WERI-Rb-1 (cell line): ENCODE measurements around the gene PDE7B.

ENCODE experiments used
- DNase-seq: peaks from one replicate; pipeline ENCODE4 v3.0.0-alpha.2; 2020
- H3K27ac ChIP-seq: fragments of 250-450 bp; sonication (Bioruptor Pico); 2 replicates; pipeline ENCODE4 v1.5.1; 2020; ENCODE audit warnings: mild to moderate bottlenecking, moderate library complexity
- H3K27me3 ChIP-seq: fragments of 250-450 bp; sonication (Bioruptor Pico); 2 replicates; pipeline ENCODE4 v1.5.1; 2021; ENCODE audit warnings: mild to moderate bottlenecking, low read depth, moderate library complexity; ENCODE audit not compliant: insufficient read depth, severe bottlenecking
- H3K36me3 ChIP-seq: fragments of 250-450 bp; sonication (Bioruptor Pico); 2 replicates; pipeline ENCODE4 v1.5.1; 2020; ENCODE audit warnings: mild to moderate bottlenecking, moderate library complexity
- H3K4me3 ChIP-seq: 2 replicates; pipeline ENCODE4 v1.5.1; 2011; ENCODE audit warnings: low read depth, mild to moderate bottlenecking, control low read depth, low read length
- H3K9me3 ChIP-seq: fragments of 250-450 bp; sonication (Bioruptor Pico); 2 replicates; pipeline ENCODE4 v1.5.1; 2021; ENCODE audit warnings: mild to moderate bottlenecking, moderate library complexity; ENCODE audit not compliant: severe bottlenecking
- TF ChIP-seq, protein P1 (sequence below): IDR thresholded peaks from 2 replicates; pipeline ENCODE4 v1.5.1; 2011; ENCODE audit warnings: low read depth, mild to moderate bottlenecking, control low read depth, inconsistent platforms, low read length

Gene PDE7B

DNA sequence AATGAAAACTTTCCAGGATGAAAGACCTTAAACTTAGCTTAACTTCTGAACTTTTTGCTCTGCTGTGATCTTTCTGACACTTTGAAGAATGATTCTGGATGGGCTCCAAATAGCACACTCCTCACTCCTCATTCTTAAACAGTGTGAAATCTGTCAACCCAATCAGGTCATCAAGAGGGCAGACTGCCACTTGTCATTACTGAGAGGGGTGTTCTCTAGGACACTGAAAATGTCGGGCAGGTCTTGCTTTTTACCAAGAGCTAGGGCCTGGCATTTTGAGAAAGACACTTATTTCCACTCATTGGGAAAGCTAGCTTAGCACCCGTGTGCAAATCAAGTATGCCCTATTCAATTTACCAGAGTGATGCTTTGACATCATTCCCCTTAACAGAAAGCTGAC, 276.4 kb downstream of the PDE7B start:
- no peaks in the 10 kb centered on the region for H3K27me3 ChIP-seq
- no peak for DNase-seq
- H3K27ac ChIP-seq, result no peak overlapping the region
- TF ChIP-seq, protein P1, sequence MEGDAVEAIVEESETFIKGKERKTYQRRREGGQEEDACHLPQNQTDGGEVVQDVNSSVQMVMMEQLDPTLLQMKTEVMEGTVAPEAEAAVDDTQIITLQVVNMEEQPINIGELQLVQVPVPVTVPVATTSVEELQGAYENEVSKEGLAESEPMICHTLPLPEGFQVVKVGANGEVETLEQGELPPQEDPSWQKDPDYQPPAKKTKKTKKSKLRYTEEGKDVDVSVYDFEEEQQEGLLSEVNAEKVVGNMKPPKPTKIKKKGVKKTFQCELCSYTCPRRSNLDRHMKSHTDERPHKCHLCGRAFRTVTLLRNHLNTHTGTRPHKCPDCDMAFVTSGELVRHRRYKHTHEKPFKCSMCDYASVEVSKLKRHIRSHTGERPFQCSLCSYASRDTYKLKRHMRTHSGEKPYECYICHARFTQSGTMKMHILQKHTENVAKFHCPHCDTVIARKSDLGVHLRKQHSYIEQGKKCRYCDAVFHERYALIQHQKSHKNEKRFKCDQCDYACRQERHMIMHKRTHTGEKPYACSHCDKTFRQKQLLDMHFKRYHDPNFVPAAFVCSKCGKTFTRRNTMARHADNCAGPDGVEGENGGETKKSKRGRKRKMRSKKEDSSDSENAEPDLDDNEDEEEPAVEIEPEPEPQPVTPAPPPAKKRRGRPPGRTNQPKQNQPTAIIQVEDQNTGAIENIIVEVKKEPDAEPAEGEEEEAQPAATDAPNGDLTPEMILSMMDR, result no peak
- no peak overlapping the region for H3K4me3 ChIP-seq
- no peaks in the 10 kb centered on the region for H3K9me3 ChIP-seq
- H3K36me3 ChIP-seq, result no peaks in the 10 kb centered on the region

DNA sequence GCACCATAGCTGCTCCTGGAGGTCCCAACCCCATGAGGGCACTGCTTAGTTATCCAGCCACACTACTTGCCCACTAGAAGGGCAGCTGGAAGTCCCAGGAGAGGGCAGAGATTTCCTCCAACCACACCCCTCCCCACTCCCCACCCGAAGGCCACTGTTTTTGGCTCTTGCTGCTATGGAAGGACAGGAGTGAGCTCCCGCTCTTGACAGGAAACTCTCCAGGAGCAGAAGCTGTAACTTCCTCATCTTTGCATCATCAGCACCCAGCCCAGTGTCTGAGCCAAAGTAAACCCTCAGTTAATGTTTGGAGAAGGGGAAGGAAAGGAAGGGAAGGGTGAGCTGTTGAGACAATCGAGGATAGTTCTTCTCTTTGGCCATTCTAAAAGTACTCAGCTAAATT, 277.9 kb downstream of the PDE7B start:
- TF ChIP-seq, protein P1, result no peak
- no peak overlapping the region for H3K27ac ChIP-seq

DNA sequence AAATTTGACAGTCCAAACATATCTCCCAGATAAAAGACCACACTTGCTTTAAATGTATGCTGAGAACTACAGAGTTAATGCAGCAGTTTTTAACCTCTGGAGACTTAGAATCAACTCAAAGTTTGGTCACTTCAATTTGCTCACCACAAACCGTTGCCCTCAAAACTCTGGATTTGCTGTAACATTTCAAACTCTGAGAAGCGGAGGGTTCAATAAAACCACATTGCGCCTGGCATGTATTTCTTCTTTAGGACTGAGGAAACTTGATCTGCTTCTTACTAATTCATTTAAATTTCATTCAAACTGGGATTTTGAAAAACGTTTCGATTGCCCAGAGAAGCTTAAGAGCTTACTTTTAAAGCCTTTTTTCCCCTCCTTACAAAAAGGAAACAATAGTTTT, 282.8 kb downstream of the PDE7B start:
- Histone ChIP-seq H3K36me3 (no peaks in the 10 kb centered on the region), H3K4me3 (no peak overlapping the region), H3K27me3 (no peaks in the 10 kb centered on the region), H3K9me3 (no peaks in the 10 kb centered on the region), H3K27ac (no peak overlapping the region)
- DNase-seq, result no peak
- TF ChIP-seq, protein P1, result no peak

More for the DNA sequence above, 277.9 kb downstream of the PDE7B start:
- Histone ChIP-seq H3K27me3 (no peaks in the 10 kb centered on the region), H3K36me3 (no peaks in the 10 kb centered on the region), H3K9me3 (no peaks in the 10 kb centered on the region), H3K4me3 (no peak overlapping the region)
- no peak for DNase-seq

DNA sequence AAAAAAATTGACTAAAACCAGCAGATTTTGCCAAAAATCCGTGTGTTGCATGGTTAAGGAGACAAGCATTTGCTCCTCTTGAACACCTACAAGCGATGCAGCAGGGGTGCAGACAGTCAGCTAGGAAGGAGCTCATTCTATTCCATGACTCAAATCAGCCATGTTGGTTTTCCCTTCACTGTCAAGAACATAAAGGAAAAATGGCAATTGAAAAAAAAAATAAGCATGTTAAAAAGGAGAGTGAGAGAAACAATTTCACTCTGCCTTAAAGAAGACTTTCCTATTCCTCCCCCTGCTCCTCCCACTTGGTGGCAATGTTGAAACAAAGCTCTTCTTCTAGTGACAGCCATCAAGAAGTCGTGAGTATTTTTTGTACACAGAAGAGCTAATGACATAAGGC, 283.2 kb downstream of the PDE7B start:
- TF ChIP-seq, protein P1, result no peak
- no peaks in the 10 kb centered on the region for H3K27me3 ChIP-seq
- no peak overlapping the region for H3K27ac ChIP-seq
- no peaks in the 10 kb centered on the region for H3K36me3 ChIP-seq
- no peak overlapping the region for H3K4me3 ChIP-seq
- DNase-seq, result no peak
- H3K9me3 ChIP-seq, result no peaks in the 10 kb centered on the region

DNA sequence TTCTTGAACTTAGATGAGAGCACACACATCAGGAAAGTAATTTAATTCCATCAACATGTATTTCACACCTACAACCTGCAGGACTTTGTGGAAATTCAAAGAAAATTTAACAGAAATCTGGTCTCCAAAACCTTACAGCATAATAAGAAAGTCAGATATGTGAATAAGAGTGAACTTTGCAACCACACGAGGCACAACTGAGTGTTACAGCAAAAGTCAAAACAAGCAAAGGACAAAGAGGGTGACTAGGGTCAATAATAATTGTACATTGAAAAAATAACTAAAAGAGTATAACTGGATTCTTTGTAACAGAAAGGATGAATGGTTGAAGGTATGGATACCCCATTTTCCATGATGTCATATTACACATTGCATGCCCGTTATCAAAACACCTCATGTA, 284.8 kb downstream of the PDE7B start:
- Histone ChIP-seq H3K36me3 (no peaks in the 10 kb centered on the region), H3K4me3 (no peak overlapping the region), H3K27me3 (no peaks in the 10 kb centered on the region), H3K27ac (no peak overlapping the region), H3K9me3 (peaks cover 6% of the 10 kb centered on the region)
- TF ChIP-seq, protein P1, result no peak
- no peak for DNase-seq

DNA sequence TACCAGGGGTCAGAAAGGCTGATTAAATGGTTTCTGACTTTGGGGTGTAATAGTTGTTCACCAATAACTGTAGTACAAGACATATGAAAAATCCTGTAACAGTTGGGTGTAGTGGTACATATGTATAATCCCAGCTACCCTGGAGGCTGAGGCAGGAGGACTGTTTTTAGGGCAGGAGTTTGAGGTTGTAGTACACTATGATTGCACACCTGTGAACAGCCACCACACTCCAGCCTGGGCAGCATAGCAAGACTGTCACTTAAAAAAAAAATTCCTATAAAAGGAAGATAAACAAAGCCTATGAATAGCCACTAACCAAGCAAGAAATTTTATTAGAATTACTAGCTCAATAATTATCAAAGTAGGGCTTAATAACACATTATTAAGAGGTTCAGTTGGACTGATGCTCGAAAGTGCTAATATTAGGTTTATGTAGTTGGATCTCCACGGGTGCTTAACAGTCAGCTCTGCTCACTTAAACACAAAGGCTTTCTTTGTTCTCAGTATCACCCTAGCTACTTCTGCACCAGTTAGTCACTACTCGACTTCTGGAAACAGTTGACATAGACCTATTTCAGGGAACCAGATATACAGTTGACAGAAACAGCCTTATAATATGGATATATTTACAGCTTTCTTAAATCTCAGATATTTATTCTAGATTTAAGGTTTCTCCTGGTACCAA, 285.6 kb downstream of the PDE7B start:
- Histone ChIP-seq H3K4me3 (no peak overlapping the region), H3K9me3 (peaks cover 9% of the 10 kb centered on the region), H3K27me3 (no peaks in the 10 kb centered on the region), H3K36me3 (no peaks in the 10 kb centered on the region), H3K27ac (no peak overlapping the region)
- TF ChIP-seq, protein P1, result no peak
- no peak for DNase-seq
